ENCODE data around the gene ARHGAP26.

GRCh38 chr5:143142596-143143435, 372.6 kb downstream of the ARHGAP26 start:
- no peak for TF ChIP-seq EP300 (IDR thresholded peaks at IDR 0.05)
- TF ChIP-seq POLR2A (IDR thresholded peaks at IDR 0.05; ENCODE audit: low read depth): no peak
- TF ChIP-seq CTCF (IDR thresholded peaks at IDR 0.05): no peak
- peak in 1 of 2 donors; percentile 80 for TF ChIP-seq POLR2AphosphoS5 (IDR thresholded peaks at IDR 0.05)
